GM15510 (cell line): ENCODE results near the gene MIDN.

Experiments used
- POLR2A ChIP-seq: IDR thresholded peaks from 3 replicates; pipeline ENCODE4 v1.6.1; 2011; ENCODE audit warnings: borderline replicate concordance; ENCODE audit not compliant: insufficient read length; ENCODE audit errors: extremely low read depth

Gene MIDN

GRCh38 chr19:1235625-1236538 is 12.5 kb upstream of the MIDN start:
- no peak for TF ChIP-seq POLR2A

DNA sequence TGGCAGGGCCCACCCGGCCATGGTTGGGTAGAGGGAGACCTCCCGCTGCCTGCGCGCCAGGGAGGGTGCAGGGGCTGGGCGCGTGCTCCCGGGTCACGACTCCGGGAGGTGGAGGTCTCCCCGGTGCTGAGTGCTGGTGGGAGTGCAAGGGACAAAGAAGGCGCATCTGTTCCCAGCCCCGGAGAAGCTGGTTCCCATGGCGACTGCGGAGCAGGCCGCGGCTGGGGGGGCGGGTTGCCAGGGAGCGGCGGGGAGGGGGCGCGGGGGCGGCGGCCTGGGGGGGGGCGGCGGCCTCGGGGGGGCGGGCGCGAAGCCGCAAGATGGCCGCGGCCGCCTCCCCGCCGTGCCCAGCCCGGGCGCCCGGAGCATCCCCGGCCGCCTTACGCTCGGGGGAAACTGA is 11.8 kb upstream of the MIDN start:
- no peak for TF ChIP-seq POLR2A

DNA sequence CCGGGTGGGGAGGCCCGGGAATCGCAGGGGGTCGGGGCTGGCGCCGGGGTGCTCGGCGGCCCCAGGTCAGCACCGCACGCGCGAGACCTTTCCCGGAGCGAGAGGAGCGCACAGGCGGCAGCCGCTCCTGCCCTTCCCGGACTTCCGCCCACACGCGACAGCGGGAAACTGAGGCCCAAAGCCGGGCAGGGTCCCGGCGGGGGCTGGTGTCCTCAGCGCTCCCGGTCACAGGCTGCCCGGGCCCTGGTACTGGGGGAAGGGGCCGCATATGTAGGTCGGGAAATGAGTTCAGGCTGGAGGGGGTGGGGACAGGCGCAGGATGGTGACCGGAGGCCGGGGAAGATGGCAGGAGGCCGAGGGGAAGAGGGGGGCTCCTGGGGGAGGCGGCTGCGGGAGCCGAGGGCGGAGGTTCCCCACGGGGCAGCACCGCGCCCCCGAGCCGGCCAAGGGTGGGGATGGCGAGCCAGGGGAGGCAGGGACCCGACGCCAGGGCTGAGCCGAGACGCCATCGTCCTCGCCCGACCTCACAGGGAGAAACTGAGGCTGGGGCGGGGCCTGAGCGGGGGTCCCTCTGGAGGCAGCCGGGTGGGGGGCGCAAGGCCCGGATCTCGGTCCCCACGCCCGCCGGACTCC is 11.2 kb upstream of the MIDN start:
- no peak for TF ChIP-seq POLR2A

- no peak for TF ChIP-seq POLR2A
These were observed 10.5 kb upstream of the MIDN start, which contains the start of gene CBARP for GRCh38 chr19:1237754-1238368. CBARP (minus strand) TSS chr19:1238005; CDS start chr19:1236100, 1,905 bp downstream.

- no peak for TF ChIP-seq POLR2A
These were observed 9.7 kb upstream of the MIDN start for GRCh38 chr19:1238369-1239303.

DNA sequence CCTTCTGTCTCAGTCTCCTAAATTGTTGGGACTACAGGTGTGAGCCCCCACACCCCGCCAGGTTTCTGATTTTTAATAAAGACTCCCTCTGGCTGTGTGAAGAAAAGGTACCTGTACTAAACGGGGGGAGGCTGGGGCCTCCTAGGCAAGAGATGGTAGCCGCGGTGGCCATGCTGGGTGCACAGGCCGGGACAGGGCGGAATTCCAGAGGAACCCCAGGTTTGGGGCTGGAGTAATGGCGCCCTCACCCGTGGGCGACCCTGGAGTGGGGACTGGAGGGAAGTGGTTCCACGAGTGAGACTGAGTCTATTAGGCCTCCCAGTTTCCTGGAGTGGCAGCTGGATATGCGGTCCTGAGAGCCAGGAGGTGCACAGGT is 9.0 kb upstream of the MIDN start:
- no peak for TF ChIP-seq POLR2A

- no peak for TF ChIP-seq POLR2A
These were observed 8.3 kb upstream of the MIDN start for GRCh38 chr19:1239796-1240737.

DNA sequence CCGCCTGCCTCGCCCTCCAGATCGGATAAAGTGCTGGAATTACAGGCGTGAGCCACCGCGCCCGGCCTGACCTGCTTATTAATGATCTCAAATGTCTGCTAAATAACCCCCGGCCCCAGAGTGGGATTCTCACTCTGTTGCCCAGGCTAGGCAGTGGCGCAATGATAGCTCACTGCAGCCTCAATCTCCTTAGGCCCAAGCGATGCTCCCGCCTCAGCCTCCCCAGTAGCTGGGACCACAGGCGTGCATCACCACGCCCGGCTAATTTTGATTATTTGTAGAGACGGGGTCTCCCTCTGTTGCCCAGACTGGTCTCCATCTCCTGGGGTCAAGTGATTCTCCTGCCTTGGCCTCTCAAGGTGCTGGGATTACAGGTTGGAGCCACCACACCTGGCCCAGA is 7.5 kb upstream of the MIDN start:
- no peak for TF ChIP-seq POLR2A

GRCh38 chr19:1241417-1242095 is 6.8 kb upstream of the MIDN start, which contains the start of gene ATP5F1D:
ATP5F1D (plus strand) TSS chr19:1241751; CDS start chr19:1241851, 100 bp downstream.
- TF ChIP-seq POLR2A = peak; percentile 80

- TF ChIP-seq POLR2A = no peak
These were observed 4.4 kb upstream of the MIDN start for GRCh38 chr19:1243768-1244692.

DNA sequence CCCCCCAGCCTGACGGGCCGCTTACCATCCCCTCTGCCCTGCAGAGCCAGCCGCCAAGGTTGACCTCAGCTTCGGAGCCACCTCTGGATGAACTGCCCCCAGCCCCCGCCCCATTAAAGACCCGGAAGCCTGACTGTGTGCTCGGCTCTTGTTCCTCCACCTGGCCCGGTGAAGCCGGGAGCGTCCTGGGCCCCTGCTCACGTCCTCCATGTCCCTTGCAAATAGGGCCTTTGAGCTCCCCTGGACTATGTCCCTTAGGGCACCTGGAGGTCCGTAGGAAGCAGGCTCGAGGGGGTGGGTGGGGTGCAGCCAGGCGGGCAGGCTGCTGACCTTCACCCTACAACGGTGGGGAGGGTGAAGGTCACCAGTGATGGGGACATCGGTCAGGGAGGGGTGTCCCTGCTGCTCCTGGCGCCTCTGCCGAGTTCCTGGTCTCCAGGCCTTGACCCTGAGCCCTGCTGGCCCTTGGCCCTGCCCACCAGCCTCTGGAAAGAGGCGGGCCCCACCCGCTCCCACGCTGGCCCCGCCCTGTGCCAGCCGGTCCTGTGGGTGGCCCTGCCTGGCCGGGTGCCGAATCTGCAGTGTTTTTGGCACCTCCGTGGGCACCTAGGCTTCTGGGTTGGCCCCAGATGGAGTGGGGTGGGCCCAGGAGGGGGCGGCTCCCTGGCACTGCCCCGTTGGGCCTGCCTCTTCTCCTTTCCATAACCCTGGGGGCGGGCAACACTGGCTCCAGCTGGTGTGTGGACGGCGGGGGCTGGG is 3.5 kb upstream of the MIDN start:
- no peak for TF ChIP-seq POLR2A
